HG03469 (cell line): Measurements from ENCODE around the gene GPR37L1.
"Not testable (repeated sequence)": the region's sequence is repeated elsewhere in the genome, so short reads cannot be mapped to it uniquely, and the experiment has no call there.

Experiments used
- ATAC-seq: cut with Tn5 transposase; IDR thresholded peaks from one replicate; pipeline ENCODE4 v1.9.1; 2021; ENCODE audit warnings: mild to moderate bottlenecking, moderate library complexity, moderate number of reproducible peaks; ENCODE audit not compliant: unreplicated experiment

GPR37L1 gene

GRCh38 chr1:202167054-202167453 is 44.3 kb downstream of the GPR37L1 start:
- ATAC-seq, result not testable (repeated sequence)

GRCh38 chr1:202167708-202168415 is 45.1 kb downstream of the GPR37L1 start:
- ATAC-seq, result no peak

GRCh38 chr1:202168861-202169260 is 46.1 kb downstream of the GPR37L1 start:
- no peak for ATAC-seq

- ATAC-seq, result no peak
These were observed 48.0 kb downstream of the GPR37L1 start for GRCh38 chr1:202170726-202171125.

GRCh38 chr1:202171292-202172014 is 48.7 kb downstream of the GPR37L1 start:
- no peak for ATAC-seq

- no peak for ATAC-seq
These were observed 49.3 kb downstream of the GPR37L1 start for GRCh38 chr1:202172015-202172355.

GRCh38 chr1:202173993-202174392 is 51.3 kb downstream of the GPR37L1 start:
- ATAC-seq, result no peak

GRCh38 chr1:202176949-202177927 is 54.5 kb downstream of the GPR37L1 start:
- ATAC-seq, result no peak

GRCh38 chr1:202179828-202180750 is 57.4 kb downstream of the GPR37L1 start:
- no peak for ATAC-seq

- not testable (repeated sequence) for ATAC-seq
These were observed 58.0 kb downstream of the GPR37L1 start for GRCh38 chr1:202180751-202181139.

- no peak for ATAC-seq
These were observed 58.9 kb downstream of the GPR37L1 start for GRCh38 chr1:202181586-202181985.

GRCh38 chr1:202182040-202182877 is 59.5 kb downstream of the GPR37L1 start:
- ATAC-seq, result no peak
